Neural cell (in vitro differentiated cells): Measurements from ENCODE around the gene CORO2A. TPM values are rescaled to one million over a fixed set of nuclear protein-coding genes. Genes with fewer than 3 reads are reported as not detected.

ENCODE experiments used
- H2AFZ ChIP-seq: fragments of 200-600, 300-800 bp; sonication (generic), shearing (Covaris generic); 2 replicates; pipeline ENCODE4 v1.6.0; 2014; ENCODE audit warnings: low read depth, mild to moderate bottlenecking, antibody characterized with exemption, low read length, moderate library complexity
- H3F3A ChIP-seq: fragments of 200-600 bp; shearing (Covaris generic); 2 replicates; pipeline ENCODE4 v1.6.1; 2016; ENCODE audit warnings: mild to moderate bottlenecking, moderate library complexity, mixed read lengths, antibody characterized with exemption, low read length; ENCODE audit not compliant: insufficient read depth, poor library complexity, severe bottlenecking
- H3K27ac ChIP-seq: fragments of 200-600, 300-800 bp; sonication (generic), shearing (Covaris generic); 2 replicates; pipeline ENCODE4 v1.5.1; 2014; ENCODE audit warnings: mild to moderate bottlenecking, low read length, moderate library complexity
- H3K27me3 ChIP-seq: fragments of 300-800, 200-600 bp; sonication (generic), shearing (Covaris generic); 2 replicates; pipeline ENCODE4 v1.6.0; 2014; ENCODE audit warnings: mild to moderate bottlenecking, low read depth, low read length, moderate library complexity; ENCODE audit not compliant: insufficient read depth
- H3K36me3 ChIP-seq: fragments of 300-800, 200-600 bp; sonication (generic), shearing (Covaris generic); 2 replicates; pipeline ENCODE4 v1.5.1; 2014; ENCODE audit warnings: mild to moderate bottlenecking, antibody characterized with exemption, low read length, moderate library complexity; ENCODE audit not compliant: insufficient read depth
- H3K4me2 ChIP-seq: fragments of 300-800, 200-600 bp; sonication (generic), shearing (Covaris generic); 2 replicates; pipeline ENCODE4 v1.6.0; 2014; ENCODE audit warnings: mild to moderate bottlenecking, low read length
- H3K4me3 ChIP-seq: fragments of 300-800, 200-600 bp; sonication (generic), shearing (Covaris generic); 2 replicates; pipeline ENCODE4 v1.5.1; 2014; ENCODE audit warnings: mild to moderate bottlenecking, low read length, moderate library complexity
- H3K79me2 ChIP-seq: fragments of 200-600 bp; shearing (Covaris generic); replicated peaks from 2 replicates; pipeline ENCODE4 v1.6.0; 2014; ENCODE audit warnings: mild to moderate bottlenecking, low read length, moderate library complexity; ENCODE audit not compliant: insufficient read depth
- H3K9ac ChIP-seq: fragments of 300-800, 200-600 bp; sonication (generic), shearing (Covaris generic); 2 replicates; pipeline ENCODE4 v1.6.1; 2016; ENCODE audit warnings: mild to moderate bottlenecking, low read length, mixed read lengths
- H3K9me2 ChIP-seq: fragments of 200-600 bp; shearing (Covaris generic); 2 replicates; pipeline ENCODE4 v1.6.1; 2016; ENCODE audit warnings: mild to moderate bottlenecking, low read length, mixed read lengths; ENCODE audit not compliant: insufficient read depth
- H3K9me3 ChIP-seq: fragments of 200-600, 300-800 bp; sonication (generic), shearing (Covaris generic); 2 replicates; pipeline ENCODE4 v1.6.1; 2016; ENCODE audit warnings: mild to moderate bottlenecking, mixed run types, low read length, moderate library complexity, mixed read lengths
- H4K20me1 ChIP-seq: fragments of 200-600 bp; shearing (Covaris generic); 2 replicates; pipeline ENCODE4 v1.6.1; 2016; ENCODE audit warnings: mild to moderate bottlenecking, mixed run types; ENCODE audit not compliant: insufficient read depth
- CTCF ChIP-seq: fragments of 450-650 bp; IDR thresholded peaks from 2 replicates; pipeline ENCODE4 v1.5.1; 2014; ENCODE audit warnings: antibody characterized with exemption, mild to moderate bottlenecking, moderate library complexity; ENCODE audit not compliant: poor library complexity, severe bottlenecking
- EP300 ChIP-seq: fragments of 450-650 bp; conservative IDR thresholded peaks from 2 replicates; pipeline ENCODE4 v1.6.1; 2014; ENCODE audit warnings: antibody characterized with exemption, mild to moderate bottlenecking, moderate library complexity; ENCODE audit not compliant: poor library complexity, severe bottlenecking
- EZH2 ChIP-seq: fragments of 200-600, 300-800 bp; shearing (Covaris generic), sonication (generic); IDR thresholded peaks from 2 replicates; pipeline ENCODE4 v1.6.1; 2014; ENCODE audit warnings: antibody characterized with exemption, low read length, borderline replicate concordance, mild to moderate bottlenecking; ENCODE audit not compliant: insufficient read depth, poor library complexity, severe bottlenecking
- MXI1 ChIP-seq: fragments of 450-650 bp; conservative IDR thresholded peaks from 2 replicates; pipeline ENCODE4 v1.6.1; 2014; ENCODE audit warnings: antibody characterized with exemption, mild to moderate bottlenecking; ENCODE audit not compliant: poor library complexity, severe bottlenecking
- POLR2AphosphoS5 ChIP-seq: IDR thresholded peaks from 2 replicates; pipeline ENCODE4 v1.6.1; 2012
- RAD21 ChIP-seq: fragments of 450-650 bp; conservative IDR thresholded peaks from 2 replicates; pipeline ENCODE4 v1.6.1; 2014; ENCODE audit warnings: antibody characterized with exemption, mild to moderate bottlenecking, moderate library complexity
- REST ChIP-seq: IDR thresholded peaks from 2 replicates; pipeline ENCODE4 v1.6.1; 2012; ENCODE audit warnings: borderline replicate concordance
- SMC3 ChIP-seq: fragments of 450-650 bp; conservative IDR thresholded peaks from 2 replicates; pipeline ENCODE4 v1.6.1; 2014; ENCODE audit warnings: antibody characterized with exemption, mild to moderate bottlenecking, moderate library complexity; ENCODE audit not compliant: poor library complexity
- TAF1 ChIP-seq: IDR thresholded peaks from 2 replicates; pipeline ENCODE4 v1.6.1; 2012; ENCODE audit warnings: low read depth
- polyA plus RNA-seq: library from polyadenylated mRNA; depleted of rRNA; stranded (reverse); fragments of >200 nt; gene quantifications from 2 replicates; pipeline ENCODE4 v1.2.3, GENCODE V29; 2014

The CORO2A gene
- polyA plus RNA-seq, 1 donor from 2014 or later, result 1.9 TPM

- H3K9me2 ChIP-seq, result no peaks in the 10 kb centered on the region
- TF ChIP-seq CTCF, result no peak
- TF ChIP-seq RAD21, result no peak
- no peak for TF ChIP-seq REST
- no peak for TF ChIP-seq POLR2AphosphoS5
- no peak for TF ChIP-seq EZH2
- no peak for TF ChIP-seq MXI1
- TF ChIP-seq TAF1, result no peak
- TF ChIP-seq SMC3, result no peak
- TF ChIP-seq EP300, result no peak
- H3K36me3 ChIP-seq, result no peaks in the 10 kb centered on the region
- H3K9me3 ChIP-seq, result no peaks in the 10 kb centered on the region
- H3K27me3 ChIP-seq, result no peaks in the 10 kb centered on the region
- H3K4me3 ChIP-seq, result no peak overlapping the region
- no peak overlapping the region for H3K9ac ChIP-seq
- no peaks in the 10 kb centered on the region for H3F3A ChIP-seq
- H3K27ac ChIP-seq, result no peak overlapping the region
- no peaks in the 10 kb centered on the region for H4K20me1 ChIP-seq
- no peak overlapping the region for H3K4me2 ChIP-seq
- H2AFZ ChIP-seq, result no peak overlapping the region
- H3K79me2 ChIP-seq, result no peaks in the 10 kb centered on the region
These were observed 56.9 kb downstream of the CORO2A start for GRCh38 chr9:98135558-98135934.

- Histone ChIP-seq H3K36me3 (no peaks in the 10 kb centered on the region), H3K9ac (no peak overlapping the region), H3F3A (no peaks in the 10 kb centered on the region), H3K4me2 (no peak overlapping the region), H2AFZ (no peak overlapping the region), H3K79me2 (no peaks in the 10 kb centered on the region), H4K20me1 (no peaks in the 10 kb centered on the region), H3K27ac (no peak overlapping the region), H3K9me2 (no peaks in the 10 kb centered on the region), H3K27me3 (no peaks in the 10 kb centered on the region), H3K4me3 (no peak overlapping the region), H3K9me3 (no peaks in the 10 kb centered on the region)
- TF ChIP-seq REST, result no peak
- no peak for TF ChIP-seq SMC3
- TF ChIP-seq POLR2AphosphoS5, result no peak
- no peak for TF ChIP-seq CTCF
- no peak for TF ChIP-seq RAD21
- no peak for TF ChIP-seq MXI1
- no peak for TF ChIP-seq EP300
- no peak for TF ChIP-seq EZH2
- TF ChIP-seq TAF1, result no peak
These were observed 57.5 kb downstream of the CORO2A start for GRCh38 chr9:98134702-98135557.
